SU-DHL-6 (cell line): ENCODE data around the gene MON2.

Source experiments
- EZH2phosphoT487 ChIP-seq: fragments of 200-600 bp; sonication (generic), shearing (Covaris generic); conservative IDR thresholded peaks from 2 replicates; pipeline ENCODE4 v1.6.1; 2018; ENCODE audit warnings: mild to moderate bottlenecking, antibody characterized with exemption, low read length, moderate library complexity, mixed read lengths
- TF ChIP-seq, protein P1 (sequence below): fragments of 200-600 bp; sonication (generic); IDR thresholded peaks from one replicate; pipeline ENCODE4 v1.5.1; 2017; ENCODE audit warnings: antibody characterized with exemption, mild to moderate bottlenecking, low read length, moderate library complexity; ENCODE audit not compliant: insufficient read depth, poor library complexity, severe bottlenecking

DNA sequence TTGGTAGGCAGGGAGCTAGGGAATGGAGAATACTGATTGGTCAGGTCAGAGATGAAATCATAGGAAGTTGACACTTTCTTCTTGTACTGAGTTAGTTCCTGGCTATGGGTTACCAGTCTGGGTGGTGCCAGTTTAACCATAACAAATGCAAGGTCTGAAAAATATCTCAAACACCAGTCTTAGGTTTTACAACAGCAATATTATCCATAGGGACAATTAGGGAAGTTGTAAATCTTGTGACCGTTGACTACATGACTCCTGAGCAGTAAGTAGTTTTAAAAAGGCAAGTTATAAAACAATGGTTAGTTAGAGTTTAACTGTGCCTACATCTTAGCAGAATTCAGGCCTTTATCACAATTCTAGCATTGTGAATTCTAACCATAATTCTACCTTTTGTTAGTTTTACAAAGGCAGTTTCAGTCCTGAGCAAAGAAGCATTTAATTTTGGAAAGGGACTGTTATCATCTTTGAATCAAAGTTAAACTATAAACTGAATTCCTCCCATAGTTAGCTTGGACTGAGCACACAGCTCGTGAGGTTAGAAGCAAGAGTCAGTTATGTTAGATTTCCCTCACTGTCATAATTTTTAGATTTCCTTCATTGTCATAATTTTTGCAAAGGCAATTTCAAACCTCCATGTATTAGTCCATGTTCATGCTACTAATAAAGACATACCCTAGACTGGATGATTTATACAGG is 19.7 kb upstream of the MON2 start:
- TF ChIP-seq, protein P1, sequence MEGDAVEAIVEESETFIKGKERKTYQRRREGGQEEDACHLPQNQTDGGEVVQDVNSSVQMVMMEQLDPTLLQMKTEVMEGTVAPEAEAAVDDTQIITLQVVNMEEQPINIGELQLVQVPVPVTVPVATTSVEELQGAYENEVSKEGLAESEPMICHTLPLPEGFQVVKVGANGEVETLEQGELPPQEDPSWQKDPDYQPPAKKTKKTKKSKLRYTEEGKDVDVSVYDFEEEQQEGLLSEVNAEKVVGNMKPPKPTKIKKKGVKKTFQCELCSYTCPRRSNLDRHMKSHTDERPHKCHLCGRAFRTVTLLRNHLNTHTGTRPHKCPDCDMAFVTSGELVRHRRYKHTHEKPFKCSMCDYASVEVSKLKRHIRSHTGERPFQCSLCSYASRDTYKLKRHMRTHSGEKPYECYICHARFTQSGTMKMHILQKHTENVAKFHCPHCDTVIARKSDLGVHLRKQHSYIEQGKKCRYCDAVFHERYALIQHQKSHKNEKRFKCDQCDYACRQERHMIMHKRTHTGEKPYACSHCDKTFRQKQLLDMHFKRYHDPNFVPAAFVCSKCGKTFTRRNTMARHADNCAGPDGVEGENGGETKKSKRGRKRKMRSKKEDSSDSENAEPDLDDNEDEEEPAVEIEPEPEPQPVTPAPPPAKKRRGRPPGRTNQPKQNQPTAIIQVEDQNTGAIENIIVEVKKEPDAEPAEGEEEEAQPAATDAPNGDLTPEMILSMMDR: no peak
- no peak for TF ChIP-seq EZH2phosphoT487
